Spleen (tissue), 7 donors: ENCODE measurements around the gene DEPDC1B.

ENCODE experiments used
- CTCF ChIP-seq, 11 experiments: fragments of 200-600 bp in 7 of 11; fragments of 450-650 bp in 4 of 11; sonication (generic) in 4 of 11; IDR thresholded peaks in 8 of 11; conservative IDR thresholded peaks in 3 of 11; 1 replicate in 7 of 11; 2 replicates in 4 of 11; pipeline versions ENCODE4 v1.4.0 to v1.8.0; 2016 to 2021; ENCODE audit warnings: antibody characterized with exemption in 11 of 11, inconsistent platforms in 4 of 11, mild to moderate bottlenecking in 1 of 11
- POLR2A ChIP-seq, 3 donors: fragments of 450-650 bp; IDR thresholded peaks; one replicate each; pipeline ENCODE4 v1.5.1; 2017; ENCODE audit warnings: antibody characterized with exemption in 3 of 3, mild to moderate bottlenecking in 1 of 3
- POLR2AphosphoS5 ChIP-seq, 3 donors: sonication (generic); formaldehyde crosslinking; IDR thresholded peaks; one replicate each; pipeline ENCODE4 v1.5.1; 2017; ENCODE audit warnings: antibody characterized with exemption in 3 of 3
- donor health status: DM: no; HTN: no; CAD: no; lungs with moderate emphysema.
- donor health status: DM: no; HTN: no; CAD: no.
- donor health status: DM: no; HTN: no; CAD: no.

- TF ChIP-seq CTCF (IDR thresholded peaks at IDR 0.05 in 8 of 11, conservative IDR thresholded peaks at IDR 0.05 in 3 of 11) (no peak), POLR2AphosphoS5 (IDR thresholded peaks at IDR 0.05) (no peak), POLR2A (IDR thresholded peaks at IDR 0.05) (no peak)
Observed at GRCh38 chr5:60672693-60673264, 27.2 kb downstream of the DEPDC1B start.
